HepG2 (cell line): Measurements from ENCODE around the gene CIAO3. TPM values are rescaled to one million over a fixed set of nuclear protein-coding genes. Genes with fewer than 3 reads are reported as not detected.

Source experiments
- AKAP8 ChIP-seq: sonication (generic); formaldehyde crosslinking; IDR thresholded peaks from 2 replicates; pipeline ENCODE4 v1.5.1; 2020; ENCODE audit warnings: mild to moderate bottlenecking, missing genetic modification reagents
- DR1 ChIP-seq: sonication (generic); formaldehyde crosslinking; IDR thresholded peaks from 2 replicates; pipeline ENCODE4 v1.8.0; 2021; ENCODE audit warnings: mild to moderate bottlenecking, missing genetic modification reagents, inconsistent platforms
- MED13 ChIP-seq: sonication (generic); formaldehyde crosslinking; IDR thresholded peaks from 2 replicates; pipeline ENCODE4 v1.5.0; 2020; ENCODE audit warnings: missing genetic modification reagents
- REL ChIP-seq: sonication (generic); formaldehyde crosslinking; conservative IDR thresholded peaks from 2 replicates; pipeline ENCODE4 v1.8.0; 2022; ENCODE audit warnings: mild to moderate bottlenecking, missing genetic modification reagents, moderate library complexity
- YEATS4 ChIP-seq: sonication (generic); formaldehyde crosslinking; IDR thresholded peaks from 2 replicates; pipeline ENCODE4 v1.4.0; 2020; ENCODE audit warnings: missing genetic modification reagents, borderline replicate concordance
- YY1 ChIP-seq: IDR thresholded peaks from 2 replicates; pipeline ENCODE4 v1.6.1; 2011; ENCODE audit warnings: low read length, low read depth, moderate library complexity, mild to moderate bottlenecking; ENCODE audit not compliant: insufficient read depth, insufficient replicate concordance
- ZFX ChIP-seq: sonication (generic); formaldehyde crosslinking; IDR thresholded peaks from 2 replicates; pipeline ENCODE4 v1.4.0; 2020; ENCODE audit warnings: mild to moderate bottlenecking, low read depth, missing genetic modification reagents, moderate library complexity
- ZNF3 ChIP-seq: IDR thresholded peaks from 2 replicates; pipeline ENCODE4 v1.7.0; 2017; ENCODE audit warnings: inconsistent platforms
- ZNF768 ChIP-seq: sonication (generic); formaldehyde crosslinking; IDR thresholded peaks from 2 replicates; pipeline ENCODE4 v1.4.0; 2020; ENCODE audit warnings: missing genetic modification reagents
- polyA plus RNA-seq, 8 experiments: library from polyadenylated mRNA; depleted of rRNA in 3 of 8; stranded (reverse) in 7 of 8; unstranded in 1 of 8; fragments of >200 nt; fragmentation: Illumina TruSeq in 4 of 8; extraction: Trizol in 4 of 8; gene quantifications; 2 replicates each; pipeline versions ENCODE4 v1.2.1 to v1.2.3, GENCODE V29; 2011 to 2016; ENCODE audit warnings: low read depth in 4 of 8, missing spikeins in 1 of 8, mixed read lengths in 1 of 8; ENCODE audit not compliant: insufficient read depth in 1 of 8
- total RNA-seq, 5 experiments: library from RNA; depleted of rRNA; stranded (reverse); fragments of >200 nt; fragmentation: Illumina TruSeq; extraction: Trizol; gene quantifications; 2 replicates each; pipeline ENCODE4 v1.2.3, GENCODE V29; 2016; ENCODE audit warnings: low read depth in 1 of 5
- TF ChIP-seq, protein P1 (sequence below): sonication (generic); formaldehyde crosslinking; IDR thresholded peaks from 2 replicates; pipeline ENCODE4 v1.5.1; 2020; ENCODE audit warnings: mild to moderate bottlenecking, missing genetic modification reagents
- TF ChIP-seq, protein P2 (sequence below): sonication (generic); formaldehyde crosslinking; IDR thresholded peaks from 2 replicates; pipeline ENCODE4 v1.4.0; 2020; ENCODE audit warnings: missing genetic modification reagents
- TF ChIP-seq, protein P3 (sequence below): IDR thresholded peaks from 2 replicates; pipeline ENCODE4 v1.6.1; 2016
- TF ChIP-seq, protein P4 (sequence below): IDR thresholded peaks from 2 replicates; pipeline ENCODE4 v1.4.0; 2020; ENCODE audit warnings: mild to moderate bottlenecking, missing genetic modification reagents
- TF ChIP-seq, protein P5 (sequence below): sonication (generic); formaldehyde crosslinking; IDR thresholded peaks from 2 replicates; pipeline ENCODE4 v1.5.1; 2020; ENCODE audit warnings: mild to moderate bottlenecking, moderate library complexity, missing genetic modification reagents
- TF ChIP-seq, protein P6 (sequence below): sonication (generic); formaldehyde crosslinking; IDR thresholded peaks from 2 replicates; pipeline ENCODE4 v1.8.0; 2023; ENCODE audit warnings: mild to moderate bottlenecking, missing genetic modification reagents
- TF ChIP-seq, protein P7 (sequence below): sonication (generic); formaldehyde crosslinking; IDR thresholded peaks from 2 replicates; pipeline ENCODE4 v1.5.0; 2020; ENCODE audit warnings: missing genetic modification reagents

CIAO3 gene
- total and polyA plus RNA-seq, 2 of the 13 experiments (the other 11 are each of a cell fraction or from before 2014, with no cell fraction given): 21.7 to 25.0 TPM

DNA sequence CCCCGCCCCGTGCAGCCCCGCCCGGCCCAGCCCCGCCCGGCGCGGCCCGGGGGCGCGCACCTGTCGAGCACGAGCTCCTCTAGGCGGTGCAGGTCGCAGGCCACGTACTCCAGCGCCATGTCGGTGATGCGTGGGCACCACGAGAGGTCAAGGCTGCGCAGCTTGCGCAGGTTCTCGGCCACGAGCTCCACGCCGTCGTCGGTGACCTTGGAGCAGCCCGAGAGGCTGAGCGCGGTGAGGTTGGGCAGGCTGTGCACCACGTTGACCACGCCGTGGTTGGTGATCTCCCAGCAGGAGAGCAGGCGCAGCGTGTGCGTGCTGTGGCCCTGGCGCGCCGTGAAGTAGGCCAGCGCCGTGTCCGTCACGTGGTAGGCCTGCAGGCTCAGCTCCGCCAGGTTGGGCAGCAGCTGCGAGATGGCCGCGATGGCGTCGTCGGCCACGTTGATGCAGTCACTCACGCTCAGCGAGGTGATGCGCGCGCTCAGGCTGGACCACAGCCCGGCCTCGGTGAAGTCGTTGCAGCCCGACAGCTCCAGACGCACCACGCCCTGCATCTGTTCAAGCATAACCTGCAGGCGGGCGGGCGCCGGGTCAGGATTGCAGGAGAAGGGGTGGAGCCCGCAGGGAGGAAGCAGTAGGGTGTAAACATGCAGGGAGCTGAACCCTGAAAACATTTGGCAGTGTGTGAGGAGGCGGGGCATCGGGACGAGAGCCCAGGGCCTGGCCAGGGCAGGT is 45.3 kb downstream of the CIAO3 start (continued):
- TF ChIP-seq REL (CRISPR knock-in tag) (0 out of 2 replicates have a peak, but pooled peaks have one; percentile 61), DR1 (CRISPR knock-in tag) (no peak), ZNF3 (0 out of 2 replicates have a peak, but pooled peaks have one; percentile 28), ZNF768 (CRISPR knock-in tag) (peak; percentile 77; the same call in 1 of the 2 replicates), ZFX (CRISPR knock-in tag) (peak; percentile 79), AKAP8 (CRISPR knock-in tag) (peak; percentile 52; the same call in 1 of the 2 replicates), YY1 (peak; percentile 15), YEATS4 (CRISPR knock-in tag) (no peak), MED13 (no peak)
- TF ChIP-seq, protein P1, sequence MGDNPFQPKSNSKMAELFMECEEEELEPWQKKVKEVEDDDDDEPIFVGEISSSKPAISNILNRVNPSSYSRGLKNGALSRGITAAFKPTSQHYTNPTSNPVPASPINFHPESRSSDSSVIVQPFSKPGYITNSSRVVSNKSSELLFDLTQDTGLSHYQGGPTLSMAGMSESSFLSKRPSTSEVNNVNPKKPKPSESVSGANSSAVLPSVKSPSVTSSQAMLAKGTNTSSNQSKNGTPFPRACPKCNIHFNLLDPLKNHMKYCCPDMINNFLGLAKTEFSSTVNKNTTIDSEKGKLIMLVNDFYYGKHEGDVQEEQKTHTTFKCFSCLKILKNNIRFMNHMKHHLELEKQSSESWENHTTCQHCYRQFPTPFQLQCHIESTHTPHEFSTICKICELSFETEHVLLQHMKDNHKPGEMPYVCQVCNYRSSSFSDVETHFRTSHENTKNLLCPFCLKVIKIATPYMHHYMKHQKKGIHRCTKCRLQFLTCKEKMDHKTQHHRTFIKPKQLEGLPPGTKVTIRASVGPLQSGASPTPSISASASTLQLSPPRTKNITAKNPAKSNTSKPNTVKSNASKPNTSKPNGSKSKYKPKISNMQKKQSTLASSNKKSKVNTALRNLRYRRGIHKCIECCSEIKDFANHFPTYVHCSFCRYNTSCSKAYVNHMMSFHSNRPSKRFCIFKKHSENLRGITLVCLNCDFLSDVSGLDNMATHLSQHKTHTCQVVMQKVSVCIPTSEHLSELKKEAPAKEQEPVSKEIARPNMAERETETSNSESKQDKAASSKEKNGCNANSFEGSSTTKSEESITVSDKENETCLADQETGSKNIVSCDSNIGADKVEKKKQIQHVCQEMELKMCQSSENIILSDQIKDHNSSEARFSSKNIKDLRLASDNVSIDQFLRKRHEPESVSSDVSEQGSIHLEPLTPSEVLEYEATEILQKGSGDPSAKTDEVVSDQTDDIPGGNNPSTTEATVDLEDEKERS (CRISPR knock-in tag): peak; percentile 65
- TF ChIP-seq, protein P2, sequence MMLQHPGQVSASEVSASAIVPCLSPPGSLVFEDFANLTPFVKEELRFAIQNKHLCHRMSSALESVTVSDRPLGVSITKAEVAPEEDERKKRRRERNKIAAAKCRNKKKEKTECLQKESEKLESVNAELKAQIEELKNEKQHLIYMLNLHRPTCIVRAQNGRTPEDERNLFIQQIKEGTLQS (CRISPR knock-in tag): peak; percentile 40; the same call in 1 of the 2 replicates
- TF ChIP-seq, protein P3, sequence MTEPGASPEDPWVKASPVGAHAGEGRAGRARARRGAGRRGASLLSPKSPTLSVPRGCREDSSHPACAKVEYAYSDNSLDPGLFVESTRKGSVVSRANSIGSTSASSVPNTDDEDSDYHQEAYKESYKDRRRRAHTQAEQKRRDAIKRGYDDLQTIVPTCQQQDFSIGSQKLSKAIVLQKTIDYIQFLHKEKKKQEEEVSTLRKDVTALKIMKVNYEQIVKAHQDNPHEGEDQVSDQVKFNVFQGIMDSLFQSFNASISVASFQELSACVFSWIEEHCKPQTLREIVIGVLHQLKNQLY (CRISPR knock-in tag): peak; percentile 13; the same call in 1 of the 2 replicates
- TF ChIP-seq, protein P4, sequence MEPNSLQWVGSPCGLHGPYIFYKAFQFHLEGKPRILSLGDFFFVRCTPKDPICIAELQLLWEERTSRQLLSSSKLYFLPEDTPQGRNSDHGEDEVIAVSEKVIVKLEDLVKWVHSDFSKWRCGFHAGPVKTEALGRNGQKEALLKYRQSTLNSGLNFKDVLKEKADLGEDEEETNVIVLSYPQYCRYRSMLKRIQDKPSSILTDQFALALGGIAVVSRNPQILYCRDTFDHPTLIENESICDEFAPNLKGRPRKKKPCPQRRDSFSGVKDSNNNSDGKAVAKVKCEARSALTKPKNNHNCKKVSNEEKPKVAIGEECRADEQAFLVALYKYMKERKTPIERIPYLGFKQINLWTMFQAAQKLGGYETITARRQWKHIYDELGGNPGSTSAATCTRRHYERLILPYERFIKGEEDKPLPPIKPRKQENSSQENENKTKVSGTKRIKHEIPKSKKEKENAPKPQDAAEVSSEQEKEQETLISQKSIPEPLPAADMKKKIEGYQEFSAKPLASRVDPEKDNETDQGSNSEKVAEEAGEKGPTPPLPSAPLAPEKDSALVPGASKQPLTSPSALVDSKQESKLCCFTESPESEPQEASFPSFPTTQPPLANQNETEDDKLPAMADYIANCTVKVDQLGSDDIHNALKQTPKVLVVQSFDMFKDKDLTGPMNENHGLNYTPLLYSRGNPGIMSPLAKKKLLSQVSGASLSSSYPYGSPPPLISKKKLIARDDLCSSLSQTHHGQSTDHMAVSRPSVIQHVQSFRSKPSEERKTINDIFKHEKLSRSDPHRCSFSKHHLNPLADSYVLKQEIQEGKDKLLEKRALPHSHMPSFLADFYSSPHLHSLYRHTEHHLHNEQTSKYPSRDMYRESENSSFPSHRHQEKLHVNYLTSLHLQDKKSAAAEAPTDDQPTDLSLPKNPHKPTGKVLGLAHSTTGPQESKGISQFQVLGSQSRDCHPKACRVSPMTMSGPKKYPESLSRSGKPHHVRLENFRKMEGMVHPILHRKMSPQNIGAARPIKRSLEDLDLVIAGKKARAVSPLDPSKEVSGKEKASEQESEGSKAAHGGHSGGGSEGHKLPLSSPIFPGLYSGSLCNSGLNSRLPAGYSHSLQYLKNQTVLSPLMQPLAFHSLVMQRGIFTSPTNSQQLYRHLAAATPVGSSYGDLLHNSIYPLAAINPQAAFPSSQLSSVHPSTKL (CRISPR knock-in tag): peak; percentile 30; the same call in 1 of the 2 replicates
- TF ChIP-seq, protein P5, sequence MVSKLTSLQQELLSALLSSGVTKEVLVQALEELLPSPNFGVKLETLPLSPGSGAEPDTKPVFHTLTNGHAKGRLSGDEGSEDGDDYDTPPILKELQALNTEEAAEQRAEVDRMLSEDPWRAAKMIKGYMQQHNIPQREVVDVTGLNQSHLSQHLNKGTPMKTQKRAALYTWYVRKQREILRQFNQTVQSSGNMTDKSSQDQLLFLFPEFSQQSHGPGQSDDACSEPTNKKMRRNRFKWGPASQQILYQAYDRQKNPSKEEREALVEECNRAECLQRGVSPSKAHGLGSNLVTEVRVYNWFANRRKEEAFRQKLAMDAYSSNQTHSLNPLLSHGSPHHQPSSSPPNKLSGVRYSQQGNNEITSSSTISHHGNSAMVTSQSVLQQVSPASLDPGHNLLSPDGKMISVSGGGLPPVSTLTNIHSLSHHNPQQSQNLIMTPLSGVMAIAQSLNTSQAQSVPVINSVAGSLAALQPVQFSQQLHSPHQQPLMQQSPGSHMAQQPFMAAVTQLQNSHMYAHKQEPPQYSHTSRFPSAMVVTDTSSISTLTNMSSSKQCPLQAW (CRISPR knock-in tag): peak; percentile 63; the same call in 1 of the 2 replicates
- TF ChIP-seq, protein P6, sequence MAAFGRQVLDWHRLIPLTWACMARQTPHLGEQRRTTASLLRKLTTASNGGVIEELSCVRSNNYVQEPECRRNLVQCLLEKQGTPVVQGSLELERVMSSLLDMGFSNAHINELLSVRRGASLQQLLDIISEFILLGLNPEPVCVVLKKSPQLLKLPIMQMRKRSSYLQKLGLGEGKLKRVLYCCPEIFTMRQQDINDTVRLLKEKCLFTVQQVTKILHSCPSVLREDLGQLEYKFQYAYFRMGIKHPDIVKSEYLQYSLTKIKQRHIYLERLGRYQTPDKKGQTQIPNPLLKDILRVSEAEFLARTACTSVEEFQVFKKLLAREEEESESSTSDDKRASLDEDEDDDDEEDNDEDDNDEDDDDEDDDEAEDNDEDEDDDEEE: peak; percentile 52
- TF ChIP-seq, protein P7, sequence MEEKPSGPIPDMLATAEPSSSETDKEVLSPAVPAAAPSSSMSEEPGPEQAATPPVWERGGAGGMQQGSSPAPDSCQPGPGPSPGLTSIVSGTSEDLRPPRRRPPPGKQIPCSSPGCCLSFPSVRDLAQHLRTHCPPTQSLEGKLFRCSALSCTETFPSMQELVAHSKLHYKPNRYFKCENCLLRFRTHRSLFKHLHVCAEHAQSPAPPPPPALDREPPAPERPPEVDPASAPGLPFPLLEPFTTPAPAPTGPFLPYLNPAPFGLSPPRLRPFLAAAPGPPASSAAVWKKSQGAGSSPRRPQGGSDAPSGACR (CRISPR knock-in tag): peak; percentile 75; the same call in 1 of the 2 replicates
